ENCODE measurements around the gene RPRD1A. TPM values are rescaled to one million over a fixed set of nuclear protein-coding genes. Genes with fewer than 3 reads are reported as not detected.
"Not testable (repeated sequence)": the region's sequence is repeated elsewhere in the genome, so short reads cannot be mapped to it uniquely, and the experiment has no call there.

RPRD1A gene
- total RNA-seq, 1 donor from 2014 or later: 198 TPM

GRCh38 chr18:36083729-36084128 is 16.4 kb upstream of the RPRD1A start:
- H3K9me3 Mint-ChIP-seq: peaks cover 36% of the 10 kb centered on the region
- H3F3A ChIP-seq (ENCODE audit: low read depth): no peaks in the 10 kb centered on the region
- no peak overlapping the region for H3K27ac Mint-ChIP-seq
- no peaks in the 10 kb centered on the region for H3K36me3 Mint-ChIP-seq
- no peaks in the 10 kb centered on the region for H3K79me2 ChIP-seq (ENCODE audit: low read depth)
- H3K27ac ChIP-seq: no peak overlapping the region
- H3K9ac ChIP-seq: no peak overlapping the region
- DNase-seq (ENCODE audit: low spot score): no peak
- TF ChIP-seq EZH2 (IDR thresholded peaks at IDR 0.05) (no peak), EZH2phosphoT487 (IDR thresholded peaks at IDR 0.05) (no peak), CTCF (IDR thresholded peaks at IDR 0.05) (no peak)
- no peaks in the 10 kb centered on the region for H3K27me3 ChIP-seq
- no peaks in the 10 kb centered on the region for H3K4me1 ChIP-seq
- H3K27me3 Mint-ChIP-seq (ENCODE audit: insufficient read depth, low read depth): peaks cover 2% of the 10 kb centered on the region
- no peak overlapping the region for H3K4me3 Mint-ChIP-seq
- no peaks in the 10 kb centered on the region for H3K9me3 ChIP-seq (ENCODE audit: low read depth)
- no peaks in the 10 kb centered on the region for H3K4me1 Mint-ChIP-seq
- H4K20me1 ChIP-seq (ENCODE audit: low read depth): no peaks in the 10 kb centered on the region
- H3K36me3 ChIP-seq: no peaks in the 10 kb centered on the region
- no peak overlapping the region for H3K4me3 ChIP-seq
- no peak overlapping the region for H3K4me2 ChIP-seq
- H2AFZ ChIP-seq (replicated peaks): no peak overlapping the region

- H3K4me3 Mint-ChIP-seq; H3K9ac ChIP-seq; H4K20me1 ChIP-seq (ENCODE audit: low read depth); H3K4me2 ChIP-seq; H3K4me3 ChIP-seq; H3K27ac ChIP-seq; H2AFZ ChIP-seq (replicated peaks); H3K9me3 ChIP-seq (ENCODE audit: low read depth); DNase-seq (ENCODE audit: low spot score); H3K4me1 Mint-ChIP-seq; H3K4me1 ChIP-seq; H3K27ac Mint-ChIP-seq; H3K36me3 ChIP-seq; H3K36me3 Mint-ChIP-seq; H3F3A ChIP-seq (ENCODE audit: low read depth); H3K27me3 ChIP-seq; H3K79me2 ChIP-seq (ENCODE audit: low read depth); H3K27me3 Mint-ChIP-seq (ENCODE audit: insufficient read depth, low read depth): not testable (repeated sequence)
- peaks cover 39% of the 10 kb centered on the region for H3K9me3 Mint-ChIP-seq
Observed at GRCh38 chr18:36081118-36081517, 13.8 kb upstream of the RPRD1A start.

- Histone ChIP-seq H3K4me2 (no peak overlapping the region), H4K20me1 (ENCODE audit: low read depth) (no peaks in the 10 kb centered on the region), H3K9me3 (ENCODE audit: low read depth) (no peaks in the 10 kb centered on the region), H3K9ac (no peak overlapping the region), H3K4me3 (no peak overlapping the region), H3K79me2 (ENCODE audit: low read depth) (no peaks in the 10 kb centered on the region), H3K27me3 (no peaks in the 10 kb centered on the region), H3K36me3 (no peaks in the 10 kb centered on the region), H3F3A (ENCODE audit: low read depth) (no peaks in the 10 kb centered on the region), H2AFZ (replicated peaks) (no peak overlapping the region), H3K27ac (no peak overlapping the region), H3K4me1 (no peaks in the 10 kb centered on the region)
- TF ChIP-seq EZH2 (IDR thresholded peaks at IDR 0.05) (no peak), CTCF (IDR thresholded peaks at IDR 0.05) (no peak), EZH2phosphoT487 (IDR thresholded peaks at IDR 0.05) (no peak)
- Mint-ChIP-seq H3K27ac (no peak overlapping the region), H3K36me3 (no peaks in the 10 kb centered on the region), H3K9me3 (peaks cover 33% of the 10 kb centered on the region), H3K4me3 (no peak overlapping the region), H3K4me1 (no peaks in the 10 kb centered on the region), H3K27me3 (ENCODE audit: insufficient read depth, low read depth) (peaks cover 4% of the 10 kb centered on the region)
- no peak for DNase-seq (ENCODE audit: low spot score)
Observed at GRCh38 chr18:36078751-36079529, 11.6 kb upstream of the RPRD1A start.

GRCh38 chr18:36077764-36078163 is 10.4 kb upstream of the RPRD1A start:
- not testable (repeated sequence) for H3K9ac ChIP-seq; H3K4me3 Mint-ChIP-seq; H3K27ac Mint-ChIP-seq; H3K79me2 ChIP-seq (ENCODE audit: low read depth); H3K27me3 Mint-ChIP-seq (ENCODE audit: insufficient read depth, low read depth); H3K4me1 ChIP-seq; H2AFZ ChIP-seq (replicated peaks); H3K36me3 Mint-ChIP-seq; H4K20me1 ChIP-seq (ENCODE audit: low read depth); H3K36me3 ChIP-seq; DNase-seq (ENCODE audit: low spot score); H3K4me1 Mint-ChIP-seq; H3K27me3 ChIP-seq; H3K4me3 ChIP-seq; H3K9me3 ChIP-seq (ENCODE audit: low read depth); H3F3A ChIP-seq (ENCODE audit: low read depth); H3K27ac ChIP-seq; H3K4me2 ChIP-seq
- H3K9me3 Mint-ChIP-seq: peaks cover 32% of the 10 kb centered on the region

All from neural progenitor cell (in vitro differentiated cells).